Stimulated activated CD8-positive, alpha-beta memory T cell treated with anti-CD3 and anti-CD28 coated beads, Interleukin-12 subunit alpha, Interleukin-12 subunit beta, amount 100 ng/mL, for 4 hours (primary cell): ENCODE results near the gene PLEKHG7.
"Not testable (repeated sequence)": the region's sequence is repeated elsewhere in the genome, so short reads cannot be mapped to it uniquely, and the experiment has no call there.

Experiments used
- DNase-seq: peaks from one replicate; pipeline ENCODE4 v3.0.0-alpha.2; 2020; ENCODE audit warnings: low read depth

The PLEKHG7 gene, protein sequence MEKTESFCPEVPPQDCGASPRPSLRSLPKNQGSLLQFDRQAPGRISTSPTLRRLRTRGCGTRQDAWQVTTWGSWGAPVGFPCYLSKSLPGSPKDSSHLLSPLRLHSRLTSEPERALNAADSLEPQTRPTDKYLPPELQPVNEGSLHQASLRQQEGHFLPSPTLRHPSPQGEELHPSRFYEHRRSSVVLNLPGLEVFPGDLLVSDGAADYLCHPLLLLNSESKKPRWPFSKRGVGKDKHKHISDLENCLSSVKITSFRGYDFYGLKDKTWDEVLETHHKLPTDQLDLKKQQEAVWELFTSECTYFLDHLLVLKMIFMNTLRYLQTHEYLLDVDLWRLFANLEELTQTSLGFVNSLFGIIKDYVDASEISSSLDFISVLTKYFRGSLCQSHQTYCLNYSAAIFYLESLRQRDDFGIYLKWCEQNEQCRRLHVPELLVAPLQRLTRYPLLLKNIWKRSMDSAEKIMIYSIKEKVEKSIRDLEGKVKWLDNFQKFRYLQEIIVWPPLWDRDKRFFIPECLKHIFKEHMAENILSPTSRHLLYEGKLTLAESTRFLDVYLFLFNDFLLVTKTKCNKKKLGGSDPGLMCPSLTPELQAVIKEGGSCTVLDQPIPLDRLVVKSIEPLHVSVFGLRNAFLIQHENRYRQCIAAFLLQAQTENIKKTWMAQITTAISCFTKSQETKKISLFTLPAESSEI

DNA sequence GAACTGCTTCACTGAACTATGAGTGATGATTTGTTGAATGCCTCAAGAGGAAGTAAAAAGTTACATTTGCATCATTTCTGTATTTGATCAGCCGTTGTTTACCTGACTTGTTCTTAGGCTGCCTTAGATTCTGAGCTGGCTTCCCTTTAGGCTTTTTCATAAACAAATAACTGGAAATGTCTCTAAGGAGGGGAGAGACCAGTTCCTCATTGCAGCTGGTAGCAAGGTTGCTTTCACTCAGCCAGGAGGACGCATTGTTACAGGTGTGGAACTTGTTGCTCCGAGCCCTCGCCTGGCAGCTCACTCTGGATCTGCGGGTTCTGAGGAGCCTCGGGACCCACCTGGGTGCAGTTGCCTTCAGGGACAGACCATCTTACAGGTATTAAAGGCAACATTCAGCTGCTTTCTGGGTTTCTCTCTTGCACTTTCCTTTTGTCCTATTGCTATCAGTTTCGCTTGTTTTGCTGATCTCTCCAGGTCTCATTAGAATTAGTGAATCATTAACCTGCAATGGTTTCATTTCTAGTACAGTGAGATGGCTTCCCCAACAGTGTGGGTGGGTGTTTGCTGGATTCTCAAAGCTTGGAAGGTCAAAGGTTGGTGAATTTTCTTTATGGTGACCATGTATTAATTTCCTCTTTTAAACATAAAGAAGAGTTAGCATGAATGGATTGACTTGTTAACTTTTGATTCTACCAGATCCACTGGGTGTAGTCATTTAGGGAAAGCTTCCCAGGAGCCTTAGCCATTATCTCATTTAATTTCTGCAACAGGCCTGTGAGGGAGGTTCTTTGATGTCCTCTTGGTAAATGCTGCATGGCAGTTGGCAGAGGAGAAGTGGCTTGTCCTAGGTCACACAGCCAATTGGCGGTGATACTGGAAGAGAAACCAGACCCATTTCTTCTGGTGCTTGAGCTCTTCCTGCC, at the start of gene PLEKHG7:
Gene PLEKHG7 (plus strand): TSS at position 236 of the 926 bp plus-strand sequence. CDS start 3,643 bp downstream, outside the sequence.
- no peak for DNase-seq

DNA sequence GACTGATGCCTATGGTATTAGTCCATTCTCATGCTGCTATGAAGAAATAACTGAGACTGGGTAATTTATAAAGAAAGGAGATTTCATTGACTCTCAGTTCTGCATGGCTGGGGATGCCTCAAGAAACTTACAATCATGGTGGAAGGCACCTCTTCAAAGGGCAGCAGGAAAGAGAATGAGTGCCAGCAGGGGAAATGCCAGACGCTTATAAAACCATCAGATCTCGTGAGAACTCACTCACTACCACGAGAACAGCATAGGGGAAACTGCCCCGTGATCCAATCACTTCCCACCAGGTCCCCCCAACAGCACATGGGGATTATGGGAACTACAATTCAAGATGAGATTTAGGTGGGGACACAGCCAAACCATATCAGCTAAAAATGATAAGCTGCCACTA, 48.5 kb upstream of the PLEKHG7 start:
- not testable (repeated sequence) for DNase-seq

DNA sequence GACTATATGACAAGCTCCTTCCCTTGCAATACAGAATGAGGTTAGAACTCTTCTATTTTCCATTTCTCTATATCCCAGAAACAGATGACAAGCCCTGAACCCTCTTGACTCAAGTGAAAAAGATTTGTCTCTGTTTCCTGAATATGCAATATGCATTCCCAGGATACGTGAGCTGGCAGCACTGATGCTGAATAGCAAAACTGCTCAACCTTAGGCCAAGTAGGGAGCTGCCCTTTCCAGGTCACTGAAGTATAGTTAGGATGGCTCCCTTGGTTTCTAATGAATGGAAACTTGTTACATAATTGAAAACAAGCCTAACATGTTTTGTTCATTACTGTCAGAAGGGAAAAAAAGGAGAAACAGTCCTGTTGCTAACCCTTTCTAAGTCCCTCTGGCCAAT, 47.9 kb upstream of the PLEKHG7 start:
- DNase-seq, result no peak

DNA sequence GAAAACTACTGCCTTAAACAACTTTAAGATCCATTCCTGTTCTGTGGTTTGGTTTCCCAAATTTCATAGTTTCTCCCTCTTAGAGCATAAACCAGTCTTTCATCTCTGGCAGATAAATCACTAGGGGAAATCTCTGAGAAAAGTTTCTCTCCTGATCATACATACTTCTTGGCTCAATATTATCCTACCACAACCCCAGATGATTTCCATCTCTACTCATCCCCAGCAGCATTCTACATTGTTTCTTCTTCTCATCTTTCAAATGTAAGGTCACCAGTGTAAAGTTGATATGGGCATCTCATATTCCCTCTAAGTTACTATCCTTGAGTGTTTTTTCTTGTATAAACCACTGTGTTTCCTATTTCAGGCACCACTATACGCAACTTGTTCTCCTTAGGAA, 45.9 kb upstream of the PLEKHG7 start:
- DNase-seq, result no peak

DNA sequence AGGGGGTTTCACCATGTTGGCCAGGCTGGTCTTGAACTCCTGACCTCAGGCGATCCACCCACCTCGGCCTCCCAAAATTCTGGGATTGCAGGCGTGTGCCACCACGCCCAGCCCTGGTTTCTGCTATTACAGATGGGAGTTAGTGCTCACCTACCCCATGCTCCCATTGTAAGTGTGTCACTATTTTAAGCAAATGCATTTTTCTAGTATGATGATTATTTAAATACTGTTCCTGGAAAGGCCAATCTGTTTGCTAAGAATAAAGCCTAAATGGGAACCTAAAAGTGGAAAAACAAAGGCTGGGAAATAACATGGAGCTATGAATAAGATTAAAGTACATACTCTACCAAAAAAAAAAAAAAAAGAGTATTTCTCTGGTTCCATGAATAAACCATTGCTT, 45.0 kb upstream of the PLEKHG7 start:
- no peak for DNase-seq

DNA sequence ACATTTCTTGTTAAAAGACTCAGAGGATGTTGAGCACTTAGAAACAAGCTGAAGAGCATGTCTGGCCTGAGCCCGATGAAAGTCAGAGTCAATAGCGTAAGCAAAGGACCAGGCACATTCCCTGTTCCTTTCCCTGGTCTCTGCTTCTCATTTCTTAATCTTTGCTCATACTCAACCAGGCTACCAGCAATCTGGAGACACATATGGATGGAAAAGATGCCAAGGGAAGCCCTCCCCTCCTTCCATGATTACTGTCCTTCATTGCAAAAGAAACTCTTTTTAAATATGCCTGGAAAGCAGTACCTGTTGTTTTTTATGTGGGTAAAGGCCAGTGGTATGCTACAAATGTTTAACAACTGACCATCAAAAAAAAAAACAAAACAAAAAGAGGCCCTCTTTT, 44.2 kb upstream of the PLEKHG7 start:
- DNase-seq, result no peak

DNA sequence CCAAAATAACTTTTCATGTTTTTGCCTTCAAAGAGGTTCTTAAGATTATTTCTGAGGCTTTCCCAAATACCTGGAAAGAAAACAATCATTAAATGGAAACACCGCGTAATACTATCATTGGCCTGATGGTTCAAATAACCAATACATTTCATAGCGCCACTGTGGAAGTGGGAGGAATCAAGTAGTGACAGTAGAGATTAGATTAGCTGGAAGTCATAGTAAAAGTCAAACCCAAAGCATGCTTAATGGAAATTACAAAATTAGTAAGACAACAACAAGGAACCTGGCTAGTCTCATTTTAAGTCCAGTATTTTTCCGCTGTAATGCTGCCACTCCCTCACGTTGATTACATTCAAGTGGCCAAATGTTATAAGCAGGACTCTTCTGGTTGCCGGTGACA, 41.5 kb upstream of the PLEKHG7 start:
- no peak for DNase-seq

DNA sequence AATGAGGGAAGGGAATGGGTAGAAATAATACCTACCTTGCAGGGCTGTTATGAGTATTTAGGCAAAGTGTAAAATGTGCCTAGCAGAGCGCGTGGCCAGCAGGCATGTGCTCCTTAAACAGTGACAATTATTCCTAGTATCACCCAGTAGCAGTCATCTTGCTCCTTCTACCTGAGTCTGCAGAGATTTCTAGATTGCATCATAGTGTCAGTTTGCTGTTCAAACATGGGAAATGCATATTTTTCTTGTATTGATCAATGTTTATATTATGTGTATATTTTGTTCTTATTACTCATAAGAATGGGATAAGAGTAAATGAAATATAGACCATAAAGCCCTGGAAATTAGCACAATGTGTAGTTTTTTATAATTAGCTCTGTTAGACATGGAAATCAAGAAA, 37.3 kb upstream of the PLEKHG7 start:
- DNase-seq, result no peak

DNA sequence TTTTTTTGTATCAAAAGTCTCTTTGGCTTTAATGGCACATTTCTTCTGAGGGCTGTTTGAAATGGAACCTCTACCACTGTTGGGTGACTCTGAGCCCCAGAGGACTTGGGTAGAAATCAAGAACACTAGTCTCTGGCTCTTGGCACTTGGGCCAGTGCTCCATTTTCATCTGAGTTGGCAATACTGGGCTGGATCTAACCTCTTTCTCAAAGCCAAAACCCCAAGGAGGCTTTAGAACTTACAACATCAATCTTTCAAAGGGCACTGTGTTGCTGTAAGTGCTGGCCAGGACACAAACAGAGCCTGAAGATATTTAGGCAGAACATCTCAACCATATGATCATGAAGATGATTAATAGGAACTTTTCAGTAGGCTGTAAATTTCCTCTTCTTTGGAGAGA, 34.0 kb upstream of the PLEKHG7 start:
- DNase-seq, result no peak

DNA sequence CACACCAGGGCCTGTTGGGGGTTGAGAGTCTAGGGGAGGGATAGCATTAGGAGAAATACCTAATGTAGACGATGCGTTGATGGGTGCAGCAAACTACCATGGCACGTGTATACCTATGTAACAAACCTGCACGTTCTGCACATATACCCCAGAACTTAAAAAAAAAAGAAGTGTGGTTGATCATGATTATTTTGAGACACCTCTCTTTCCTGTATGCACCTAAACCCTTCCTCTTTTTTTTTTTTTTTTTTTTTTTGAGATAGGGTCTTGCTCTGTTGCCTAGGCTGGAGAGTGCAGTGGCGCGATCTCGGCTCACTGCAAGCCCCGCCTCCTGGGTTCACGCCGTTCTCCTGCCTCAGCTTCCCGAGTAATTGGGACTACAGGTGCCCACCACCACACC, 31.3 kb upstream of the PLEKHG7 start:
- DNase-seq, result not testable (repeated sequence)

DNA sequence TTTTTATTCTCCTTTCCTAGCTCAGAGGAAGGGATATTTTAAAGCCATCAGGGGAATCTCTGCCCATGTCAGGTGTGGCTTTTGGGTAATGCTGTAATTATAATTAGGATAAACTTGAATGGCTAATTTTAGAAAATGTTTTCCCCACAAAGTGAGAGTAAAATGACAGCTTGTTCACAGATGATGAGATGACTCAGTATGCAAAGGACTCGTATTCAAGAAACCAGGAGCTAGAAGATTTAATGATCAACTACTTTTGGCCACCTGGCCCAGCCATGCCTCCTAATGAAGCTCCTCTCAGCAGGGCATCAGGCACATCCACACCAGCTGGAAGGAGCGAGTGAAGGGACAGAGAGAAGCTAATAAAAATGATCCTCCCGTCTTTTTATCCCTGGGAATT, 29.0 kb upstream of the PLEKHG7 start:
- DNase-seq, result no peak

DNA sequence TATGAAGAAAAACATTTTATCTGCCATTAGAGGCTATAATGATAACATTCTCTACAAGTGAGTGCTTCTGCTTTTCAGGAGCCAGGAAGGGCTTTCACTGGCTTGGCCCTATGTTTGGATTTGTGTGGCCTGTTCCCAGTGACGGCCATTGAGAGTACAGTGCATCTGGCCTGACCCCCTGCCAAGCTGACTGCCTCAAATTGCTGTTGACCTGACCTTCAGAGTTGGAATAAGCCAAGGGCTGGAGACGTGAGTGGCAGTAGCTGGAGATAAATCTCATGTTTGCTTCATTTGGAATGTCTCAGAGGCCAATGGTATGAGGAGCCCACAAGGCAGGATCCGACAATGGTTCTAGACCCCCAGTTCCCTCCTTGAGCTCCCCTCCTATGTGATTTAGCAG, 28.3 kb upstream of the PLEKHG7 start:
- no peak for DNase-seq

DNA sequence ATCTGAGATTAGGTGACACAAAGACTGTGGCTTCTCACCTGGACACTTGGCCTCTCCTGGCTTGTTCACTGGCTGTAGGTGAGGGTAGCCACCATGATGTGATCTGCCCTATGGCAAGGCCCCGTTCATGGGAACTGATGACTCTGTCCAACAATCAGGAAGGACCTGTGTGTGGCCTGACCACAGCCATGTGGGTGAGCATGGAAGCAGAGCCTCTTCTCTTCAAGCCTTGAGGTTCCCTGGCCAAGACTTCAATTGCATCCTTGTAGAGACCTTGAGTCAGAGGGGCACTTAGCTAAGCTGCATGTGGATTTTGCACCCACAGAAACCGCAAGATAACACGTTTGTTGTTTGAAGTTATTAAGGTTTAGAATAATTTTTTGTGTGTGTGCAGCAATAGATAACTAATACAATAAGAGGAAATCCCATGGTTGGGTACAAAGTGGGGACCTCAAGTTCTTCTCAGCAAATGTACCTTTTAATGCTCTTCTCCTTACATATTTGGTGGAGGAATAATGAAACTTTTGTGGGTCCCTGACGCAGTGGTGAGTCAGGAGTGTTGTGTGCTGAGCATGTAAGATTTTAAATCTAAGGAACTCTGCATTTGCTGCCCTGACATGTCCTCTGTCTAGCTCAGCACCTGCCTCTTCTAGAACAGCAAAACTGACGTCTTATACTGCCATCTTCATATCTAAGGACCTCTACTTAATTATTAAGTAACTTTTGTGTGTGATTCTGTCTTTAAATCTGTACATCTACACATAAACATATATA, 27.5 kb upstream of the PLEKHG7 start:
- DNase-seq, result no peak

DNA sequence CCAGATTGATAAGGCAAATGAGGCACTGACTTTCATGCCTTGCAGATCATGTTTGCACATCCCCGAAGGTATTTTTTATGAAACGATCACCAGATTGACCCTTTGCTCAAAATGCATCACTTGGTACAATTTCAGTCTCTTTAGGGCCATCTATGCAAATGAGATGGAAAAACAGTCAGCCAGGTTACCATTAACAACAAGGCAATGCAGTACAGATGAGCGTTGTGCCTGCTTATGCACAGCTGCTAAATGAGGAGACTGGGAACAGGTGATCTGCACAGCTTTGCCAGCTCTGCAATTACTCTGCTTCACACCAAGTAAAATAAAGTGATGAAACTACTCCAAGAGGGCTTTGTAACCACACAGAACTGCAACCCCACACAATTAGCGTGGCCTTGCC, 26.1 kb upstream of the PLEKHG7 start:
- no peak for DNase-seq

DNA sequence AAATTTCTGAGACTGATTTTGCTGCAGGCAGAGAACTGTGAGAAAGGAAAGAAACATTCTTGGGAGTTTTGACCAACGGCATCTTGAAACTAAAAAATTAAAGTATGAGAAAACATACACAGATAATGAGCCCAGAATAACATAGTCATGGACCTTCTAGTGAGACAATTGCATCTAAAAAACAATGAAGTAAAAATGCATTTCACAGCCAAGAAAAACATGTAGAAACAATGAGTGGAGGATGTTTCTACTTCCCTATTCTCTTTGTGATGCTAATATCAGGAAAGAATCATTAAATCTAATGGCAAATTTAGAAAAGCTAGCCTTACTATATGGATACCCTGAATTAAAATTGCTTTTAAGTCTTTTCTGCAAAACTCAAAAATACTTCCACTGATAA, 12.2 kb upstream of the PLEKHG7 start:
- no peak for DNase-seq

DNA sequence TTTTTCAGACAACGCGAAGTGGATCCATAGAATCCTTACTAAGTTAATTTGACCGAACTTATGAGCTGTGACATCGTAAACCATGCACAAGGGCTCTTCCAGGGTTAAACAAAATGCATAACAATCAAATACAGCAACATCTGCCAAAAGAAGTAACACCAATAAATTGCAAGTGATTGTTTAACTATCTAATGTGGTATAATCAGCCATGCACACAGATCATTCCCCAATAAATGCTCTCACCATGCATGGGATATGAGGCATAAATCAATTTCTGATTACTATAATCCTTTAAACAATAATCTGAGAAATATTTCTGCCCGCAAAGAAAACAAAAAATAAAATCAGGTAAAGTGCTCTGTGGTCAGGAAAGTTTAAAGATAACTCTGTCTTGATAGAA, 7.7 kb upstream of the PLEKHG7 start:
- no peak for DNase-seq

DNA sequence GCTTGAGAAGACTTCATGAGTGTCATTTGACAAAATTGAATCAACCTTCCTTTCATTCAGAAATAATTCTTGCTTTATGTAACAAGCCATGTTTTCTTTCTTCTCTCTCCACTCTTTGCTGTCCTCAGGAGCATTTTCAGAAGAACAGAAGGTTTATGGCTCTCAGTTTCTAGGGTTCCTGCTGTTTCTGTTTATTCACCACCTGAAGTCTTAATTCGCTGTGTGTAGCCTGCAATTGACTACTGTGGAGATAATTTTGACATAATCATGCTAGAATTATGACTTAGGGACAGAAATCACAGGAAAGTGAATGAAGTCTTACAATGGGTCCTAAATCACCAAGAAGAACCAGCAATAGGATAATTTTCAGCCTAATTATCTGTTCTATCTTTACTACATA, 7.2 kb upstream of the PLEKHG7 start:
- DNase-seq, result no peak

DNA sequence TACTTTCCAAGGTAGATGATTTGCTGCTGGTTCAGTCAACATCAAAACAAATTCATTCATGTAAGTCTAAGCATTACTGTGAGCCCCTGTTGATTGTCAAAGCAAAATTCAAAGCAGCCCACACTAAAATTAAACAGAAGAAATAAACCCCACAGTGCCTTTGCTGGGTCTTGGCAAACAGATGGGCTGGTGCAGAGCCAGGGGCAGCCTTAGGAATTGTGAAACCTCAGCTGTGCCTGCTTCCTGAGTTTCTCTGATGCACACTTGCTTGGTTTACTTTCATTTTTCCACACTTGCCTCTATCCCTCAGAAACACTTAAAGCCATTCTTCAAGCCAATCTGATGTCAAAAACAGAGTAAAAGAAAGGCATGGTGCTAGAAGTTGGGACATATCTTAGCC, 6.6 kb upstream of the PLEKHG7 start:
- DNase-seq, result no peak

DNA sequence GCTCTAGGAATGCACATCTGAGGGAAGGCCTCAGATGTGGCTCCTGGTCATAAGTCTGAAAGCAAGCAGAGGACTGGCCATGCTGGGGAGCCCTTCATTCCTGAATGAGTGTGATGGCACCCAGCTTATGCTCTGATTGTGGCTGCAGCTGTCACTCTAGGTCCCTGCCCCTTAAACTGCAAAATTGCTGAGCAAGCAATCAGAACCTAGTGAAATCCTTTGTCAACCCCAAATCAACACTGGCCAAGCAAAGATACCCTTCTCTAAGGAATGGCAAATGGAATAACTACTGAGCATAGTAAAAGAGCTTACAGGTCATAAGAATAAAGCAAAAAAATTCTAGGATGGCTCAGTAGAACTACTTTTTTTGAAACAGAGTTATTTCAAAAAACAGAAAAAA, 4.3 kb upstream of the PLEKHG7 start:
- no peak for DNase-seq

DNA sequence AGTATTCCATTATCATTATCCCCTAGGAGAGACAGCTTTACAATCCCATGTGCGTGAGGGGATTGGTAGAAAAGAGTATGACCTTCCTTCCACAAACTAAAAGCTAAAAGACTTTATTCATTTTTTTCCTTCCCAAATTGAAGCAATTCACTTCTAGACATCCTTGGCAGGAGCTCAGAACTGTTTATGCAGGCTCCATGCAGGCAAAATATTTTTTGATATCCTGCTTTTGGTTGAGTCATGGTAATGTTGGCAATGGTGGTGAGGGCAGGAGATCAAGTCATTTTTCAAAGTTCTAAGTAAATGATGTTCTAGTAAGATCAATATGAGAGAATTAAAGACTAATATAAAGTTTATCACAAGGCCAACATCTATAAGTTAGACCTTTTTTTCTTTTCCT, 1.3 kb upstream of the PLEKHG7 start:
- DNase-seq, result no peak

DNA sequence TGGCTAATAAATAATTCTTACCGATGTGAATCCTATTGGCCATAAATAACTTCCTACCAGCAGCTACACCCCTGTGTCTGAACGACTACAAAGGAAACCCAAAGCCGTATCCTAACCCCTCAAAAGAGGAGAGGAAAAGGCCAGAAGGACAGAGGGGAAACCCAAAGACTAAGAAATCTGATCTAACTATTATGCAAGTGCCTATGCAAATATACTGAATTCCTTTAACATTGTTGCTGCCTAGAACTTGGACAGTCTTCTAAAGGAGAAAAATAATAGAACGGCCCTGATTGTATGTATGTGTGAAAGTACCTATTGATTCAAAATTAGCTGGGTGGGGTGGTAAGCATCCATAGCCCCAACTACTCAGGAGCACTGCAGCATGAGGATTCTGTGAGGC, 997 bp downstream of the PLEKHG7 start:
- DNase-seq, result no peak

DNA sequence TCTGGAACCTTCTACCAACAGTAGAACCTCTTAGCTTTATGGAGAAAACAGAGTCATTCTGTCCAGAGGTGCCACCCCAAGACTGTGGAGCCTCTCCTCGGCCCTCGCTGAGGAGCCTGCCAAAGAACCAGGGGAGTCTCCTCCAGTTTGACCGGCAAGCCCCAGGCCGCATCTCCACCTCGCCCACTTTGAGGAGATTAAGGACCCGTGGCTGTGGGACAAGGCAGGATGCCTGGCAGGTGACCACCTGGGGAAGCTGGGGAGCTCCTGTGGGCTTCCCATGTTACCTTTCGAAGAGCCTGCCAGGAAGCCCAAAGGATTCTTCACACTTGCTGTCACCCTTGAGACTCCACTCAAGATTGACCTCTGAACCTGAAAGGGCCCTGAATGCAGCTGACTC, 3.8 kb downstream of the PLEKHG7 start:
- no peak for DNase-seq
